Kidney epithelial cell (primary cell): Measurements from ENCODE around the gene TP53BP1. TPM values are rescaled to one million over a fixed set of nuclear protein-coding genes. Genes with fewer than 3 reads are reported as not detected.

Source experiments
- DNase-seq: peaks from one replicate; pipeline ENCODE4 v3.0.0-alpha.2; 2010; ENCODE audit warnings: low read depth
- H3K27me3 ChIP-seq: 2 replicates; pipeline ENCODE4 v1.6.0; 2011; ENCODE audit warnings: low read length; ENCODE audit not compliant: control insufficient read depth, insufficient read depth
- H3K36me3 ChIP-seq: 2 replicates; pipeline ENCODE4 v1.5.1; 2011; ENCODE audit warnings: low read length; ENCODE audit not compliant: control insufficient read depth, insufficient read depth
- H3K4me3 ChIP-seq: 2 replicates; pipeline ENCODE4 v1.5.1; 2011; ENCODE audit warnings: low read depth, mild to moderate bottlenecking, control low read depth, low read length
- total RNA-seq: library from RNA; depleted of rRNA; stranded (reverse); fragments of >200 nt; gene quantifications from 2 replicates; pipeline ENCODE4 v1.2.3, GENCODE V29; 2015
- TF ChIP-seq, protein P1 (sequence below): IDR thresholded peaks from 2 replicates; pipeline ENCODE4 v1.5.1; 2011; ENCODE audit warnings: mild to moderate bottlenecking, moderate library complexity, low read length, control low read depth, inconsistent platforms; ENCODE audit not compliant: insufficient read depth, poor library complexity, severe bottlenecking

TP53BP1 gene
- total RNA-seq, 1 donor from 2014 or later, result 34.8 TPM

DNA sequence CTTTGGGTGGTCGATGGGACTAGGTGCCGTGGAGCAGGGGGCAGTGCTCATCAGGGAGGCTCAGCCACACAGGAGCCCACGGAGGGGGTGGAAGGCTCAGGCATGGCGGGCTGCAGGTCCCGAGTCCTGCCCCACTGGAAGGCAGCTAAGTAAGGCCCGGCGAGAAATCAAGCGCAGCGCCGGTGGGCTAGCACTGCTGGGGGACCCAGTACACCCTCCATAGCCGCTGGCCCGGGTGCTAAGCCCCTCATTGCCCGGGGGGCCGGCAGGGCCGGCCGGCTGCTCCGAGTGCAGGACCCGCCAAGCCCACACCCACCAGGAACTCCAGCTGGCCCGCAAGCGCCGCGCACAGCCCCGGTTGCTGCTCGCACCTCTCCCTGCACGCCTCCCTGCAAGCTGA lies 19.1 kb downstream of the TP53BP1 start:
- Histone ChIP-seq H3K4me3 (no peak overlapping the region), H3K27me3 (no peaks in the 10 kb centered on the region), H3K36me3 (no peaks in the 10 kb centered on the region)
- DNase-seq, result no peak
- TF ChIP-seq, protein P1, sequence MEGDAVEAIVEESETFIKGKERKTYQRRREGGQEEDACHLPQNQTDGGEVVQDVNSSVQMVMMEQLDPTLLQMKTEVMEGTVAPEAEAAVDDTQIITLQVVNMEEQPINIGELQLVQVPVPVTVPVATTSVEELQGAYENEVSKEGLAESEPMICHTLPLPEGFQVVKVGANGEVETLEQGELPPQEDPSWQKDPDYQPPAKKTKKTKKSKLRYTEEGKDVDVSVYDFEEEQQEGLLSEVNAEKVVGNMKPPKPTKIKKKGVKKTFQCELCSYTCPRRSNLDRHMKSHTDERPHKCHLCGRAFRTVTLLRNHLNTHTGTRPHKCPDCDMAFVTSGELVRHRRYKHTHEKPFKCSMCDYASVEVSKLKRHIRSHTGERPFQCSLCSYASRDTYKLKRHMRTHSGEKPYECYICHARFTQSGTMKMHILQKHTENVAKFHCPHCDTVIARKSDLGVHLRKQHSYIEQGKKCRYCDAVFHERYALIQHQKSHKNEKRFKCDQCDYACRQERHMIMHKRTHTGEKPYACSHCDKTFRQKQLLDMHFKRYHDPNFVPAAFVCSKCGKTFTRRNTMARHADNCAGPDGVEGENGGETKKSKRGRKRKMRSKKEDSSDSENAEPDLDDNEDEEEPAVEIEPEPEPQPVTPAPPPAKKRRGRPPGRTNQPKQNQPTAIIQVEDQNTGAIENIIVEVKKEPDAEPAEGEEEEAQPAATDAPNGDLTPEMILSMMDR, result no peak

DNA sequence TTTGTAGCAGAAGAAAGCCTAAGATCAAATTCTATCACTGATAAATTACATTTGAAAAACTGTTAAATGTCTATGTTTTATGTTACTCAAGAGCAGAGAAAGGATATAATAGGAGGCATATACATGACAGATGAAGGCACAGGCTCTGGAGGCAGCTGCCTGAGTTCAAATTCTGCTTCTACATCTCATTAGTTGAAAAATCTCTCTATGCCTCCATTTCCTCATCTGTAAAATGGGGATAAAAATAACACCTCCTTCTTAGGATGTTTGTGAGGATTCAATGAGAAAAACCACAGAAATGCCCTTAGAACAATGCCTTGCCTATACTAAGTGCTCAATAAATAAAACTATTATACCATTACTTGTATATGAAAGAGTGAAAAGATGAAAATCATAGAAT lies 21.0 kb downstream of the TP53BP1 start:
- TF ChIP-seq, protein P1, result no peak
- no peak overlapping the region for H3K4me3 ChIP-seq

DNA sequence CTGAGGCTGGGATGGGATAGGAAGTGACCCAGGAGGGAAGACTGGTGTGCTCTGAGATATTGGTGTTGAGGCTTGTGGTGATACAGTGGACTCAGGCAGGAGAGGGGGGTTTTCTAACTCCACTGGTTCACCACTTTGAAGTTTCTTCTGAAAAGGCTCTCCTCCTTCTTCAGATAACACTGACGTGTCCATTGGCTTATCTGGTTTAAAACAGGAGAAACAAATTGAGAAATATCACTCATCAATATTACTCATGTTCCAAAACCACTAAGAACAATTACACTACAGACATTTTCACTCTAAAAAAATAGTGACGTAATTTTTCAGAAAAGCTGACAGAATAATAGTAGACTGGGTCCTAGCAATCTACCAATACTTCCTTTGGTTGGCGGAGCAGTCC lies 23.1 kb downstream of the TP53BP1 start:
- TF ChIP-seq, protein P1, result no peak
- no peak overlapping the region for H3K4me3 ChIP-seq
- no peak for DNase-seq
- no peaks in the 10 kb centered on the region for H3K27me3 ChIP-seq
- no peaks in the 10 kb centered on the region for H3K36me3 ChIP-seq

More for the DNA sequence above, 21.0 kb downstream of the TP53BP1 start:
- Histone ChIP-seq H3K27me3 (no peaks in the 10 kb centered on the region), H3K36me3 (no peaks in the 10 kb centered on the region)
- DNase-seq, result no peak

DNA sequence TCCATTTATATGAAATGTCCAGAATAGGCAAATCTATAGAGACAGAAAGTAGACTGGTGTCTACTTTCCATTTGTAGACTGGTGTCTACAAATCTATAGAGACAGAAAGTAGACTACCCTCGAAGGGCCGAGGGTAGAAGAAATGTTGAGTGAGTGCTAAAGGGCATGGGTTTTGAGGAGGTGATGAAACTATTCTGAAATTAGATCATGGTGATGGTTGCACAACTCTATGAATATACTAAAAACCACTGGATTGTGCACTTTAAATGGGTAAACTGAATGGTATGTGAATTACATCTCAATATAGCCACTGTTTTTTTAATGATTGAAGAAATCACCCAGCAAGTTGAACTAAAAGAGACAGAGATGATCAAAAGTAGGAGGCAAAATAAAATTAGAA lies 27.9 kb downstream of the TP53BP1 start:
- H3K36me3 ChIP-seq, result no peaks in the 10 kb centered on the region
- no peaks in the 10 kb centered on the region for H3K27me3 ChIP-seq
- no peak overlapping the region for H3K4me3 ChIP-seq
- TF ChIP-seq, protein P1, result no peak
- DNase-seq, result peak; percentile 25

DNA sequence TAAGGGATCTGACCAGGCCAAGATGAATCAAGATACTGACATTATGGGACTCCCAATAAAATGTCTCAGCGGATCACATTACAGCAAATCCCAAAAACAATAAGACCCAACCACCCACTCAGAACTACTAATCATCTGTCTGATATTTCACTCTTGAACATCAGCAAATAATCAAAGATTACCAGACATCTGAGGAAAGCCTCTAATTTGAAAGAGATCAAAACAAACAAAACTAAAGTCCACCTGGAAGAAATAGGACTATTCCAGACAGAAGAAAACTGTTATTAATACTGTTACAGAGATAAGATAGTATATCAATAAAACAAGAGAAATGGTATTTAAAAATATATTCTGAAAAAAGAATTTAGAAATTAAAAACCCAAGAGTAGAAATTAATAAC lies 29.0 kb downstream of the TP53BP1 start:
- no peak for DNase-seq
- H3K4me3 ChIP-seq, result no peak overlapping the region
- H3K36me3 ChIP-seq, result no peaks in the 10 kb centered on the region
- TF ChIP-seq, protein P1, result no peak
- no peaks in the 10 kb centered on the region for H3K27me3 ChIP-seq

DNA sequence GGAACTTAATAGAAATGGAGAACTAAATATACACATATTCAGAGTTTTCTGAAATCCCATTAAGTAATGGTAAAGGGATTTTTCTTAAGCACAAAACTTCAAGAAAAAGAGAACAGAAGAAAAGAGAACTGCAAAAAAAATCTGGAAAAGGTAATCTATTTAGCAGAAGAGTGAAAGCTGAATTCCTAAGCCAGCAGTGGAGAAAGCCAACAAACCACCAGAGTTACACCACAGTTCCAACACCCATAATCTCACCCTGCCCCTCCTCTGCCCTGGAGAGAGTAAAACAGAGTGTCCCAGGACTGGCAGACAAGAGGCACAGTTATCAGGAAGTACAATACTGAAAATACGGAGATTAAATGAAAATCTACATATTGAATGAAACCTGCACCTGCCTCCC lies 29.4 kb downstream of the TP53BP1 start:
- TF ChIP-seq, protein P1, result no peak
- H3K4me3 ChIP-seq, result no peak overlapping the region
- H3K27me3 ChIP-seq, result no peaks in the 10 kb centered on the region
- H3K36me3 ChIP-seq, result no peaks in the 10 kb centered on the region
- DNase-seq, result no peak
